AG09319 (cell line): Measurements from ENCODE around the gene GALNT15.

Experiments
- DNase-seq: peaks from one replicate; pipeline ENCODE4 v3.0.0-alpha.2; 2010; ENCODE audit warnings: low read depth; ENCODE audit errors: extremely low read depth
- CTCF ChIP-seq: IDR thresholded peaks from 2 replicates; pipeline ENCODE4 v1.5.1; 2011; ENCODE audit warnings: low read depth, mild to moderate bottlenecking, inconsistent platforms, low read length, moderate library complexity

The GALNT15 gene

GRCh38 chr3:16136055-16136454 lies 38.4 kb upstream of the GALNT15 start:
- TF ChIP-seq CTCF, result no peak
- no peak for DNase-seq

- no peak for TF ChIP-seq CTCF
- DNase-seq, result no peak
These were observed 37.4 kb upstream of the GALNT15 start for GRCh38 chr3:16137044-16137443.

- no peak for TF ChIP-seq CTCF
- no peak for DNase-seq
These were observed 36.5 kb upstream of the GALNT15 start for GRCh38 chr3:16137977-16138376.

GRCh38 chr3:16140116-16140893 lies 34.2 kb upstream of the GALNT15 start:
- TF ChIP-seq CTCF, result no peak

GRCh38 chr3:16140894-16141285 lies 33.6 kb upstream of the GALNT15 start:
- no peak for TF ChIP-seq CTCF
- DNase-seq, result no peak

More at GRCh38 chr3:16140116-16140893, 34.2 kb upstream of the GALNT15 start:
- no peak for DNase-seq

GRCh38 chr3:16142350-16143025 lies 32.0 kb upstream of the GALNT15 start:
- no peak for DNase-seq

More at GRCh38 chr3:16142350-16143025, 32.0 kb upstream of the GALNT15 start:
- no peak for TF ChIP-seq CTCF
